Keratinocyte (primary cell): ENCODE results near the gene PRKCZ. TPM values are rescaled to one million over a fixed set of nuclear protein-coding genes. Genes with fewer than 3 reads are reported as not detected.

ENCODE experiments used
- DNase-seq: peaks from one replicate; pipeline ENCODE4 v3.0.0-alpha.2; 2011; ENCODE audit warnings: low read depth, missing footprints, low spot score
- FAIRE-seq: peaks from 2 replicates; lab custom pipeline; 2011; peaks lifted over from hg19 to GRCh38; lab: Jason Lieb, UNC
- H2AFZ ChIP-seq: 2 replicates; pipeline ENCODE4 v1.6.0; 2012; ENCODE audit warnings: low read length, control low read depth, inconsistent platforms; ENCODE audit not compliant: control insufficient read depth
- H3K27ac ChIP-seq: 2 replicates; pipeline ENCODE4 v1.5.1; 2011; ENCODE audit warnings: low read length; ENCODE audit not compliant: control insufficient read depth, insufficient read depth
- H3K27me3 ChIP-seq: 3 replicates; pipeline ENCODE4 v1.6.0; 2011; ENCODE audit warnings: low read length; ENCODE audit not compliant: control insufficient read depth, insufficient read depth; ENCODE audit errors: extremely low read depth
- H3K36me3 ChIP-seq, 2 experiments: 2 replicates in 1 of 2; 3 replicates in 1 of 2; pipeline ENCODE4 v1.5.1; 2011; ENCODE audit warnings: low read length in 2 of 2, mild to moderate bottlenecking in 1 of 2; ENCODE audit not compliant: control insufficient read depth in 2 of 2, insufficient read depth in 2 of 2; ENCODE audit errors: extremely low read depth in 1 of 2
- H3K4me1 ChIP-seq: 3 replicates; pipeline ENCODE4 v1.5.1; 2011; ENCODE audit warnings: low read length; ENCODE audit not compliant: control insufficient read depth, insufficient read depth; ENCODE audit errors: extremely low read depth
- H3K4me2 ChIP-seq: 3 replicates; pipeline ENCODE4 v1.6.0; 2011; ENCODE audit warnings: low read depth, low read length; ENCODE audit not compliant: control insufficient read depth, insufficient read depth; ENCODE audit errors: extremely low read depth
- H3K4me3 ChIP-seq, 3 experiments: fragments of 200-600 bp in 1 of 3; sonication (generic) in 1 of 3; 2 replicates in 2 of 3; 3 replicates in 1 of 3; pipeline ENCODE4 v1.5.1; 2011 to 2016; ENCODE audit warnings: low read length in 3 of 3, mild to moderate bottlenecking in 3 of 3, control low read depth in 2 of 3, inconsistent platforms in 1 of 3, low read depth in 1 of 3, mixed read lengths in 1 of 3, mixed run types in 1 of 3, moderate library complexity in 1 of 3; ENCODE audit not compliant: control insufficient read depth in 2 of 3, insufficient read depth in 2 of 3; ENCODE audit errors: extremely low read depth in 1 of 3
- H3K79me2 ChIP-seq: 2 replicates; pipeline ENCODE4 v1.6.0; 2012; ENCODE audit warnings: low read length; ENCODE audit not compliant: control insufficient read depth, insufficient read depth
- H3K9ac ChIP-seq: 3 replicates; pipeline ENCODE4 v1.6.0; 2011; ENCODE audit warnings: low read length; ENCODE audit not compliant: control insufficient read depth, insufficient read depth; ENCODE audit errors: extremely low read depth
- H3K9me1 ChIP-seq: 3 replicates; pipeline ENCODE4 v1.6.0; 2011; ENCODE audit warnings: low read length; ENCODE audit not compliant: control insufficient read depth, insufficient read depth; ENCODE audit errors: extremely low read depth
- H3K9me3 ChIP-seq: 2 replicates; pipeline ENCODE4 v1.5.1; 2012; ENCODE audit warnings: low read depth, low read length; ENCODE audit not compliant: control insufficient read depth
- H4K20me1 ChIP-seq: 3 replicates; pipeline ENCODE4 v1.6.0; 2011; ENCODE audit warnings: low read length; ENCODE audit not compliant: control insufficient read depth, insufficient read depth; ENCODE audit errors: extremely low read depth
- CTCF ChIP-seq, 3 experiments: IDR thresholded peaks in 1 of 3; conservative IDR thresholded peaks in 1 of 3; optimal IDR thresholded peaks in 1 of 3; 2 replicates in 2 of 3; 3 replicates in 1 of 3; pipeline versions ENCODE3 to v1.5.1; 2011; ENCODE audit warnings: low read length in 3 of 3, mild to moderate bottlenecking in 3 of 3, moderate library complexity in 2 of 3, control low read depth in 1 of 3, inconsistent platforms in 1 of 3; ENCODE audit not compliant: insufficient read depth in 2 of 3; ENCODE audit errors: extremely low read depth in 1 of 3
- EZH2 ChIP-seq: IDR thresholded peaks from one replicate; pipeline ENCODE4 v1.6.1; 2012; ENCODE audit warnings: inconsistent platforms, mild to moderate bottlenecking, low read length, moderate library complexity
- dilution Hi-C: fragments of 300-500 bp; cut with MboI; formaldehyde crosslinking; loops from one replicate; pipeline ENCODE4 v1.7.0; 2020; ENCODE audit warnings: low sequenced_read_pairs; ENCODE audit not compliant: extremely low pct_ligation_motif_present
- polyA plus RNA-seq, 5 experiments: library from polyadenylated mRNA; depleted of rRNA in 3 of 5; stranded (reverse) in 3 of 5; stranded (forward) in 1 of 5; unstranded in 1 of 5; fragments of >200 nt; gene quantifications; 1 replicate in 1 of 5; 2 replicates in 3 of 5; 3 replicates in 1 of 5; pipeline versions ENCODE4 v1.2.1 to v1.2.3, GENCODE V29; 2011 to 2012; ENCODE audit warnings: missing spikeins in 2 of 5, low read depth in 1 of 5, low replicate concordance in 1 of 5

Gene PRKCZ
- polyA plus RNA-seq, 1 donor (not counting 4 experiments of a cell fraction or from before 2014, with no cell fraction given): 36.3 TPM

GRCh38 chr1:2046953-2047748 lies 3.1 kb upstream of the PRKCZ start:
- Histone ChIP-seq H4K20me1 (peaks cover 5% of the 10 kb centered on the region), H3K4me2 (no peak overlapping the region), H3K4me3 (no peak overlapping the region), H3K9me3 (no peaks in the 10 kb centered on the region), H3K9me1 (no peaks in the 10 kb centered on the region), H2AFZ (no peak overlapping the region), H3K27ac (no peak overlapping the region), H3K36me3 (no peaks in the 10 kb centered on the region), H3K9ac (no peak overlapping the region), H3K4me1 (peaks cover 14% of the 10 kb centered on the region), H3K27me3 (no peaks in the 10 kb centered on the region), H3K79me2 (peaks cover 8% of the 10 kb centered on the region)
- FAIRE-seq: no peak
- no peak for TF ChIP-seq CTCF (optimal IDR thresholded peaks at IDR 0.05 in 1 of 3, IDR thresholded peaks at IDR 0.05 in 1 of 3, conservative IDR thresholded peaks at IDR 0.05 in 1 of 3; ENCODE audit: extremely low read depth in 1 of 3, insufficient read depth in 2 of 3, low read length in 3 of 3)
- TF ChIP-seq EZH2: no peak
- dilution Hi-C loops: no loop called here
- DNase-seq: no peak

- dilution Hi-C loops: no loop called here
- no peak for DNase-seq
- H3K27ac ChIP-seq: no peak overlapping the region
- no peak overlapping the region for H3K4me2 ChIP-seq
- peaks cover 5% of the 10 kb centered on the region for H3K9me1 ChIP-seq
- H2AFZ ChIP-seq: no peak overlapping the region
- no peaks in the 10 kb centered on the region for H3K9me3 ChIP-seq
- H4K20me1 ChIP-seq: peaks cover 9% of the 10 kb centered on the region
- TF ChIP-seq CTCF (optimal IDR thresholded peaks at IDR 0.05 in 1 of 3, IDR thresholded peaks at IDR 0.05 in 1 of 3, conservative IDR thresholded peaks at IDR 0.05 in 1 of 3; ENCODE audit: extremely low read depth in 1 of 3, insufficient read depth in 2 of 3, low read length in 3 of 3) (no peak), EZH2 (no peak)
- peaks cover 15% of the 10 kb centered on the region for H3K79me2 ChIP-seq
- H3K27me3 ChIP-seq: no peaks in the 10 kb centered on the region
- no peaks in the 10 kb centered on the region for H3K36me3 ChIP-seq
- no peak overlapping the region for H3K4me3 ChIP-seq
- FAIRE-seq: no peak
- no peak overlapping the region for H3K9ac ChIP-seq
- H3K4me1 ChIP-seq: peaks cover 19% of the 10 kb centered on the region
These were observed 2.2 kb upstream of the PRKCZ start for GRCh38 chr1:2047749-2048729.
